HUDEP-2 (cell line): ENCODE data around the gene INPP1.
"Not testable (repeated sequence)": the region's sequence is repeated elsewhere in the genome, so short reads cannot be mapped to it uniquely, and the experiment has no call there.

Experiments
- DNase-seq, 76 experiments: peaks; one replicate each; lab custom pipeline; 2025; ENCODE audit not compliant: unreplicated experiment in 76 of 76; lab: John Stamatoyannopoulos, UW

INPP1 gene

GRCh38 chr2:190333395-190333794 is 10.0 kb upstream of the INPP1 start:
- DNase-seq = no peak

- DNase-seq = no peak
These were observed 9.5 kb upstream of the INPP1 start for GRCh38 chr2:190333928-190334327.

- no peak for DNase-seq
These were observed 8.7 kb upstream of the INPP1 start for GRCh38 chr2:190334479-190335224.

GRCh38 chr2:190335225-190335559 is 8.2 kb upstream of the INPP1 start:
- no peak for DNase-seq

GRCh38 chr2:190335584-190335983 is 7.8 kb upstream of the INPP1 start:
- DNase-seq = not testable (repeated sequence)

- DNase-seq = no peak
These were observed 7.0 kb upstream of the INPP1 start for GRCh38 chr2:190336420-190336819.

GRCh38 chr2:190338453-190338852 is 4.9 kb upstream of the INPP1 start:
- DNase-seq = no peak

- DNase-seq = no peak
These were observed 4.0 kb upstream of the INPP1 start for GRCh38 chr2:190339394-190339793.

- DNase-seq = peak in 38 of 76 experiments; percentile 2 to 56 (median 24)
These were observed 3.0 kb upstream of the INPP1 start for GRCh38 chr2:190340369-190340768.

GRCh38 chr2:190342611-190343010 is 778 bp upstream of the INPP1 start:
- DNase-seq = no peak

GRCh38 chr2:190343089-190343535 is 277 bp upstream of the INPP1 start:
- no peak for DNase-seq

- peak in 27 of 76 experiments; percentile 4 to 57 (median 26) for DNase-seq
These were observed 963 bp downstream of the INPP1 start for GRCh38 chr2:190344276-190344827.

- DNase-seq = no peak
These were observed 7.0 kb downstream of the INPP1 start for GRCh38 chr2:190350371-190350770.

- DNase-seq = no peak
These were observed 8.6 kb downstream of the INPP1 start for GRCh38 chr2:190351955-190352354.

- DNase-seq = peak in 61 of 76 experiments; percentile 2 to 82 (median 37)
These were observed 9.5 kb downstream of the INPP1 start for GRCh38 chr2:190352668-190353536.

GRCh38 chr2:190353537-190353899 is 10.1 kb downstream of the INPP1 start:
- no peak for DNase-seq

GRCh38 chr2:190354003-190354690 is 10.8 kb downstream of the INPP1 start:
- DNase-seq = peak in 34 of 76 experiments; percentile 3 to 58 (median 19)

- DNase-seq = no peak
These were observed 12.7 kb downstream of the INPP1 start for GRCh38 chr2:190355968-190356644.

GRCh38 chr2:190357600-190357999 is 14.2 kb downstream of the INPP1 start:
- no peak for DNase-seq

GRCh38 chr2:190358655-190359448 is 15.5 kb downstream of the INPP1 start:
- not testable (repeated sequence) for DNase-seq
